ENCODE results near the gene MSRB3.
"Not testable (repeated sequence)": the region's sequence is repeated elsewhere in the genome, so short reads cannot be mapped to it uniquely, and the experiment has no call there.

The MSRB3 gene

GRCh38 chr12:65305346-65305950, 27.0 kb downstream of the MSRB3 start:
- Histone ChIP-seq H3K36me3 (ENCODE audit: insufficient read depth, low read length) (no peaks in the 10 kb centered on the region), H3K4me1 (ENCODE audit: insufficient read depth, low read length) (peaks cover 10% of the 10 kb centered on the region; the same call in 1 of the 2 replicates), H3K9ac (ENCODE audit: low read depth, low read length) (no peak overlapping the region), H3K9me3 (ENCODE audit: control insufficient read depth, insufficient read depth, low read length) (no peaks in the 10 kb centered on the region)

GRCh38 chr12:65306366-65307168, 28.1 kb downstream of the MSRB3 start:
- H3K9ac ChIP-seq (ENCODE audit: low read depth, low read length) = no peak overlapping the region
- no peaks in the 10 kb centered on the region for H3K9me3 ChIP-seq (ENCODE audit: control insufficient read depth, insufficient read depth, low read length)
- no peaks in the 10 kb centered on the region for H3K36me3 ChIP-seq (ENCODE audit: insufficient read depth, low read length)
- H3K4me1 ChIP-seq (ENCODE audit: insufficient read depth, low read length) = peaks cover 10% of the 10 kb centered on the region; the same call in 1 of the 2 replicates

- H3K9me3 ChIP-seq (ENCODE audit: control insufficient read depth, insufficient read depth, low read length) = no peaks in the 10 kb centered on the region
- no peak overlapping the region for H3K9ac ChIP-seq (ENCODE audit: low read depth, low read length)
- no peaks in the 10 kb centered on the region for H3K36me3 ChIP-seq (ENCODE audit: insufficient read depth, low read length)
These were observed 28.7 kb downstream of the MSRB3 start for GRCh38 chr12:65307169-65307501.

GRCh38 chr12:65308006-65308405, 29.5 kb downstream of the MSRB3 start:
- 0 out of 2 replicates have a peak, but pooled peaks cover under 1% of the 10 kb centered on the region for H3K4me1 ChIP-seq (ENCODE audit: insufficient read depth, low read length)
- no peaks in the 10 kb centered on the region for H3K36me3 ChIP-seq (ENCODE audit: insufficient read depth, low read length)
- no peaks in the 10 kb centered on the region for H3K9me3 ChIP-seq (ENCODE audit: control insufficient read depth, insufficient read depth, low read length)
- no peak overlapping the region for H3K9ac ChIP-seq (ENCODE audit: low read depth, low read length)

More at GRCh38 chr12:65307169-65307501, 28.7 kb downstream of the MSRB3 start:
- peaks cover 9% of the 10 kb centered on the region; the same call in 1 of the 2 replicates for H3K4me1 ChIP-seq (ENCODE audit: insufficient read depth, low read length)

- H3K9ac ChIP-seq (ENCODE audit: low read depth, low read length) = no peak overlapping the region
- H3K36me3 ChIP-seq (ENCODE audit: insufficient read depth, low read length) = no peaks in the 10 kb centered on the region
- H3K4me1 ChIP-seq (ENCODE audit: insufficient read depth, low read length) = no peaks in the 10 kb centered on the region
- H3K9me3 ChIP-seq (ENCODE audit: control insufficient read depth, insufficient read depth, low read length) = no peaks in the 10 kb centered on the region
These were observed 30.2 kb downstream of the MSRB3 start for GRCh38 chr12:65308601-65309071.

GRCh38 chr12:65311260-65311659, 32.8 kb downstream of the MSRB3 start:
- Histone ChIP-seq H3K9me3 (ENCODE audit: control insufficient read depth, insufficient read depth, low read length) (no peaks in the 10 kb centered on the region), H3K4me1 (ENCODE audit: insufficient read depth, low read length) (no peaks in the 10 kb centered on the region), H3K36me3 (ENCODE audit: insufficient read depth, low read length) (no peaks in the 10 kb centered on the region), H3K9ac (ENCODE audit: low read depth, low read length) (no peak overlapping the region)

- Histone ChIP-seq H3K36me3 (ENCODE audit: insufficient read depth, low read length) (no peaks in the 10 kb centered on the region), H3K4me1 (ENCODE audit: insufficient read depth, low read length) (no peaks in the 10 kb centered on the region), H3K9ac (ENCODE audit: low read depth, low read length) (no peak overlapping the region), H3K9me3 (ENCODE audit: control insufficient read depth, insufficient read depth, low read length) (no peaks in the 10 kb centered on the region)
These were observed 35.3 kb downstream of the MSRB3 start for GRCh38 chr12:65313719-65314317.

GRCh38 chr12:65315238-65315637, 36.8 kb downstream of the MSRB3 start:
- H3K36me3 ChIP-seq (ENCODE audit: insufficient read depth, low read length) = not testable (repeated sequence)

GRCh38 chr12:65318186-65318685, 39.8 kb downstream of the MSRB3 start:
- Histone ChIP-seq H3K4me1 (ENCODE audit: insufficient read depth, low read length) (no peaks in the 10 kb centered on the region), H3K9ac (ENCODE audit: low read depth, low read length) (no peak overlapping the region), H3K36me3 (ENCODE audit: insufficient read depth, low read length) (no peaks in the 10 kb centered on the region), H3K9me3 (ENCODE audit: control insufficient read depth, insufficient read depth, low read length) (no peaks in the 10 kb centered on the region)

More at GRCh38 chr12:65315238-65315637, 36.8 kb downstream of the MSRB3 start:
- H3K9ac ChIP-seq (ENCODE audit: low read depth, low read length); H3K4me1 ChIP-seq (ENCODE audit: insufficient read depth, low read length); H3K9me3 ChIP-seq (ENCODE audit: control insufficient read depth, insufficient read depth, low read length): not testable (repeated sequence)

- Histone ChIP-seq H3K9ac (ENCODE audit: low read depth, low read length) (no peak overlapping the region), H3K36me3 (ENCODE audit: insufficient read depth, low read length) (no peaks in the 10 kb centered on the region), H3K9me3 (ENCODE audit: control insufficient read depth, insufficient read depth, low read length) (no peaks in the 10 kb centered on the region)
These were observed 41.3 kb downstream of the MSRB3 start for GRCh38 chr12:65319688-65320200.

GRCh38 chr12:65323070-65323469, 44.6 kb downstream of the MSRB3 start:
- Histone ChIP-seq H3K9ac (ENCODE audit: low read depth, low read length) (no peak overlapping the region), H3K4me1 (ENCODE audit: insufficient read depth, low read length) (no peaks in the 10 kb centered on the region), H3K9me3 (ENCODE audit: control insufficient read depth, insufficient read depth, low read length) (no peaks in the 10 kb centered on the region), H3K36me3 (ENCODE audit: insufficient read depth, low read length) (no peaks in the 10 kb centered on the region)

More at GRCh38 chr12:65319688-65320200, 41.3 kb downstream of the MSRB3 start:
- H3K4me1 ChIP-seq (ENCODE audit: insufficient read depth, low read length) = no peaks in the 10 kb centered on the region

GRCh38 chr12:65324056-65324455, 45.6 kb downstream of the MSRB3 start:
- no peaks in the 10 kb centered on the region for H3K9me3 ChIP-seq (ENCODE audit: control insufficient read depth, insufficient read depth, low read length)
- no peak overlapping the region for H3K9ac ChIP-seq (ENCODE audit: low read depth, low read length)
- H3K36me3 ChIP-seq (ENCODE audit: insufficient read depth, low read length) = no peaks in the 10 kb centered on the region
- no peaks in the 10 kb centered on the region for H3K4me1 ChIP-seq (ENCODE audit: insufficient read depth, low read length)

- Histone ChIP-seq H3K9me3 (ENCODE audit: control insufficient read depth, insufficient read depth, low read length) (no peaks in the 10 kb centered on the region), H3K36me3 (ENCODE audit: insufficient read depth, low read length) (no peaks in the 10 kb centered on the region), H3K4me1 (ENCODE audit: insufficient read depth, low read length) (no peaks in the 10 kb centered on the region), H3K9ac (ENCODE audit: low read depth, low read length) (no peak overlapping the region)
These were observed 46.1 kb downstream of the MSRB3 start for GRCh38 chr12:65324551-65324950.

- Histone ChIP-seq H3K9me3 (ENCODE audit: control insufficient read depth, insufficient read depth, low read length) (no peaks in the 10 kb centered on the region), H3K36me3 (ENCODE audit: insufficient read depth, low read length) (no peaks in the 10 kb centered on the region), H3K9ac (ENCODE audit: low read depth, low read length) (no peak overlapping the region), H3K4me1 (ENCODE audit: insufficient read depth, low read length) (no peaks in the 10 kb centered on the region)
These were observed 46.7 kb downstream of the MSRB3 start for GRCh38 chr12:65325183-65325582.

Data from ES-I3 (cell line).